A549 treated with ZK216348 at 1 μM for 4 hours (cell line): Measurements from ENCODE around the gene PLD3. TPM values are rescaled to one million over a fixed set of nuclear protein-coding genes. Genes with fewer than 3 reads are reported as not detected.

ENCODE experiments used
- total RNA-seq: library from RNA; stranded (reverse); fragments of 200-300 nt; extraction: Qiagen RNA extraction; gene quantifications from 5 replicates; pipeline ENCODE4 v1.2.3, GENCODE V29; 2022; ENCODE audit warnings: low read depth

The PLD3 gene, protein sequence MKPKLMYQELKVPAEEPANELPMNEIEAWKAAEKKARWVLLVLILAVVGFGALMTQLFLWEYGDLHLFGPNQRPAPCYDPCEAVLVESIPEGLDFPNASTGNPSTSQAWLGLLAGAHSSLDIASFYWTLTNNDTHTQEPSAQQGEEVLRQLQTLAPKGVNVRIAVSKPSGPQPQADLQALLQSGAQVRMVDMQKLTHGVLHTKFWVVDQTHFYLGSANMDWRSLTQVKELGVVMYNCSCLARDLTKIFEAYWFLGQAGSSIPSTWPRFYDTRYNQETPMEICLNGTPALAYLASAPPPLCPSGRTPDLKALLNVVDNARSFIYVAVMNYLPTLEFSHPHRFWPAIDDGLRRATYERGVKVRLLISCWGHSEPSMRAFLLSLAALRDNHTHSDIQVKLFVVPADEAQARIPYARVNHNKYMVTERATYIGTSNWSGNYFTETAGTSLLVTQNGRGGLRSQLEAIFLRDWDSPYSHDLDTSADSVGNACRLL
- 224 to 275 TPM (median 254 TPM) in 5 replicates for total RNA-seq

DNA sequence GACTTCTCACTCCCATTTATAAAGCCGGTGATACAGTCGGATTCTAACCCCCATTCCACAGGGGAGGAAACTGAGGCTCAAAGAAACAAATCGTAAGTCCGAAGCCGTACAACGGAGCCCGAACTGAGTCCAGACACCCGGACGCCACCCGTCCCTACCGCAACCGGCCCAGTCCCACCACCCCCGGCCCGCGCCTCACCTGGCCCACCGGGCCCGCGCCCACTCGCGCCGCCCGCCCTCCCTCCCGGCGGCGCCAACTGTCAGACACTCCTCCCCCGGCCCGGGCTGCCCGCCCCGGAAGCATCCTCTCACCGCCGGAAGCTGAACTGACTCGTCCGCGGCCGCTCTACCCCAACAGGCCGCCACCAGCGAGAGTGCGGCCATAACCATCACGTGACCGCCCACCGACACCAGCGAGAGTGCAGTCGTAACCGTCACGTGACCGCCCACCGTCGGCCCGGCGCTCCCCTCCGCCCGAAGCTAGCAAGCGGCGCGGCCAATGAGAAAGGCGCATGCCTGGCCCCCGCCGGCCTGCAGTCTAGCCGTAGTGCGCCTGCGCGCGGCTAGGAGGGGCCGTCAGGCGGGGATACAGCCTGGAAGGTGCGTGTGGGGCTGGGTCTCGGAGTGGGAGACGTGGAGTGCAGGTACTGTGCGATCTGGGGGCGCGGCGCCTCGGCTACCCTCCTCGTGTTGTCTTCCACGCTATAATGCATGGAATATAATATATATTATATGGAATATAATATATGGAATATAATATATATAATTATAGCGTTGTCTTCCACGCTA is at the start of gene PLD3, which contains the start of gene C19orf47:
TSS of gene PLD3 (plus strand) at position 571 of the 789 bp plus-strand sequence. CDS start 17,789 bp downstream, outside the sequence.
TSS of gene C19orf47 (minus strand) at position 273 of the 789 bp plus-strand sequence. CDS start 6,540 bp downstream, outside the sequence.

DNA sequence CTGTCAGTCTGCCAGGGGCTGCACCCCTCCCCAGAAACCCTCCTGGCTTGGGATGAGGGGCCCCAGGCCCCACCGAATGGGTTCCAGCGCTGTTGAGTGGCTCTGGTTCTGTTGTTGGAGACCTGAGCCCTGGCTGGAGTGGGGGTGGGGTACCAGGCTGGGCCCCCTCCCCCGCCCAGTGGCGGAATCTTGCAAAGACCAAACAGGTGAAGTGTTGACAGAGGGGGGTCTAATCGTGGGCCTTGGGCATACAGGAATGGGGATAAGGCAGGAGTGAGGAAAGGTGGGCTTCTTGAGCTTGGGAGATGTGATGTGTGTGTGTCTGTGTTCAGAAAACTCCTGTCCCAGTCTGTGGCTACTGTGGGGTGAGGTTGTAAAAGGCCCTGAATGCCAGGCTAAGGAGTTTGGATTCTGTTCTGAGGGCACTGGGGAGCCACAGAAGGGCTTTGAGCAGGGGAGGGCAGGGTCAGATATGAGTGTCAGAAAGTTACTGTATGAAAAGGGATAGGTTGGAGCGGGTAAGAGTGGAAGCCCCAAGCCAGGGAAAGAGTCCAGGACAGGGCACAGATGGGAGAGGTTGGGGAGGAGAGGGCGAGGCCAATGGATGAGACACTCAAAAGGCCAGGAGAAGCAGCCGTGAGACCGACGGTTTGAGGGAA is 41.7 kb downstream of the PLD3 start, which contains the start of gene HIPK4:
TSS of gene HIPK4 (minus strand) at position 98 of the 659 bp plus-strand sequence. CDS start 279 bp downstream, outside the sequence.

DNA sequence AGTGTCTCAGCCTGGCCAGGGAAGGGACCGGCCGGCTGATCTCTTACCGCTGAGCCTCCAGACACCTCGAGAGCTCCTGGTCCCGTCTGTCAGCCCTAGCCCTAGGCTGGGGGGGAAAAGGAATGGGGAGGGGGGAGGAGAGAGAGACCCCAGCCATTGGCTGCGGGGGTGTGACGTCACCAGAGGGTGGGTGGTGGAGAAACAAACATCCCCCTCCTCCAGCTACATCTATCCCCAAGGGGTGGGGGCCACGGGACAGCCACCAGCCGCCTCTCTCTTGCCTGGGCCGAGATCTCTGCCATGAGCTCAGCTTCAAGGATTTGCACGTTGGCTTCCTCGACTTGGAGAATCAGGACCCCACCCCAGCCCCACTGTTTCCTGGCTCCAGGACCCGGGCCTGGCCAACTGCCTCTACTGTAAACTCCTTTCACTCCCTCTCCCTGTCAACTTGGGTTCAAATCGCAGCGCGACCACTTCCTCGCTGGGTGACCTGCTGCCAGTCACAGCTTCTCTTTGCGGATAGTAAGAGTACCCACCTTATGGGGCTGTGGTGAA is 64.9 kb downstream of the PLD3 start, which contains the start of gene PRX:
TSS of gene PRX (minus strand) at position 88 of the 555 bp plus-strand sequence. CDS start 5,446 bp downstream, outside the sequence.

DNA sequence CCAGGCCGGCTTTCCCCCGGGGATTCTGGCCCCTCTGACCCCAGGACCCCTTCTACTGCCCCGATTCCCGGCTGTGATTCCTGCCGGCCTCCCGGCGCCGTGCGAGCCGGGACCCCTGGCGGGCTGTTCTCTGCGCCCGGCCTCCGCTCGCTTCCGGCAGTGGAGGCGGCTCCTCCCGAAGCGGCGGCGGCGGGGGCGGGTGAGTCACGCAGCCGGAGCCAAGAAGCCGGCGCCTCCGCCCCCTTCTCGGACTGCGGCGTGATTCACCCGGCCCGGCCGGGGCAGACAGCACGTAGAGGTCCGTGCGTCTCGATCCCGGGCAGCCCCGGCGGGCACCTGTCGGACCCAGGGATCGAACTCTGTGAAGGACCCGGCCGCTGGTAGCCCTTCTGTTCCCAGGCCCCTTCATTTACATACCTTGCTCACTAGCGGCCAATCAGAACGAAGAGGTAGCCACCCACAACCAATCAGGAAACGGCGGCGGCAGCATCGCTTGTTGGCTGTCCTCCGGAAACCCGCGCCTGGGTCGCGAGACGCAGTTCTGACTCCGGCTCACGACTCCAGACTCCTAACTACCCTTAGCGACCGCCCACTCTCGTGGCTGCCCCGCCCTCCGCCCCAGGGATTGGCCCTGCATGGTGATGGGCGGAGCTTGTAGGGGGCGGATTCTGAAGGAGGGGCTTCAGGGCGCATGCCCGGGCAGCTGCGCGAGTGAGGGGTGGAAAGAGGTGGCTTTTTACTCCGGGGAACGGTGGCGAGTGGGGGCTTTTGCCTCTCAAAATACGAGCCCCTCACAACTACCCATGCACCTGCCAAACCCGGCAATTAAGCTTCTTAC is 77.2 kb downstream of the PLD3 start, which contains the start of gene SERTAD1:
TSS of gene SERTAD1 (minus strand) at position 543 of the 838 bp plus-strand sequence. CDS start 2,446 bp downstream, outside the sequence.

Other genes starting within 250 kb of the PLD3 start
- 9.9 to 18.5 TPM (median 18.1 TPM) in 5 replicates for gene MAP3K10, start 157.3 kb upstream of the PLD3 start, total RNA-seq
- gene TTC9B, start 130.3 kb upstream of the PLD3 start, total RNA-seq = 0.34 to 0.47 TPM (median 0.43 TPM) in 4 of 5 replicates, not detected in the other
- gene CCNP, start 122.0 kb upstream of the PLD3 start, total RNA-seq = 0.19 to 0.42 TPM (median 0.21 TPM) in 4 of 5 replicates, not detected in the other
- gene AKT2, start 63.4 kb upstream of the PLD3 start, total RNA-seq = 113 to 193 TPM (median 182 TPM) in 5 replicates
- gene C19orf47, start 298 bp upstream of the PLD3 start, total RNA-seq = 20.7 to 35.4 TPM (median 30.7 TPM) in 5 replicates
- gene HIPK4, start 41.5 kb downstream of the PLD3 start, total RNA-seq = 0.20 to 0.42 TPM (median 0.32 TPM) in 5 replicates
- gene PRX, start 64.7 kb downstream of the PLD3 start, total RNA-seq = 1.0 to 1.7 TPM (median 1.5 TPM) in 5 replicates
- gene SERTAD1, start 77.3 kb downstream of the PLD3 start, total RNA-seq = 22.7 to 35.8 TPM (median 30.0 TPM) in 5 replicates
- gene SERTAD3, start 95.6 kb downstream of the PLD3 start, total RNA-seq = 33.6 to 51.6 TPM (median 44.8 TPM) in 5 replicates
- 196 to 343 TPM (median 318 TPM) in 5 replicates for gene BLVRB, start 117.0 kb downstream of the PLD3 start, total RNA-seq
- gene SPTBN4, start 118.3 kb downstream of the PLD3 start, total RNA-seq = 0.55 to 1.2 TPM (median 0.71 TPM) in 5 replicates
- gene SHKBP1, start 228.2 kb downstream of the PLD3 start, total RNA-seq = 81.7 to 154 TPM (median 141 TPM) in 5 replicates